GM19193 (cell line): Measurements from ENCODE around the gene RAB3C.

ENCODE experiments used
- POLR2A ChIP-seq: IDR thresholded peaks from 4 replicates; pipeline ENCODE4 v1.6.1; 2011; ENCODE audit not compliant: insufficient read depth, insufficient read length; ENCODE audit errors: extremely low read depth

Gene RAB3C

GRCh38 chr5:58746321-58746720, 163.4 kb downstream of the RAB3C start:
- no peak for TF ChIP-seq POLR2A

DNA sequence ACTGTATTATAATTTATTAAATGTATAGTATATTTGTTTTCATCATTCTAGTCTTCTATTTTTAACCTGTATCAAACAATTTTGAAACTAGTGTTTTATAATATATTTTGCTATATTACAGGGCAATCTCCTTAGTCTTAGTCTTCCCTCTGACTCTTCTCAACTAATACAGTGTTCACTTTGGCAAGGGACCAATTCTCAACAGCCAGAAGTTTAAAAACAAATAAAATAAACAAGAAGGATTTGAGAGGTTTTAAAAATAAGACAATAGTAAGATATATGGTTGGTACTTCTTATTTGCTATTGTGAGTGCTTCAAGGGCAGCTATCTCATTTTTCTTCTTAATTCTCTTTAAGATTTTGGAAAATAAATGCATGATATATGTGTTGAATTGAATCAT, 167.2 kb downstream of the RAB3C start:
- TF ChIP-seq POLR2A: no peak

- no peak for TF ChIP-seq POLR2A
Observed at GRCh38 chr5:58751222-58751837, 168.5 kb downstream of the RAB3C start.

GRCh38 chr5:58752104-58752503, 169.2 kb downstream of the RAB3C start:
- TF ChIP-seq POLR2A: no peak

GRCh38 chr5:58753446-58753845, 170.6 kb downstream of the RAB3C start:
- TF ChIP-seq POLR2A: no peak

DNA sequence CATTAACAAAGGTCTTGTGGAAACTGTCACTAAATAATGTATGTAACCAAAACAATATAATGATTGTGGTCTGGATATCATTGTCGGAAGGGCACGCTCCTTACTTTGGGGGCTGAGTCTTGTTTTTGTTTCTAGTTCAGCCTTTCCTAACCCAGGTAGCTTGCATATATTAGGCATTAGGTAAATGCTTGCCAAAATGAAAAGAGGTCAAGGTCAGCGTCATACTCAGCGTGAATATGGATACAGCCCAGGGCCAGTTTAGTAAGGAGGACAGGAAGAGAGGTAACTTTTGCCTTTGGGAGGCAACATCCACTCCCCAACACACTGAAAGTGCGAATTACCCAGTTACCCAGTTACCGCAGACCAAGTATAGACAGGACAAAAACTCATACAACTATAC, 171.4 kb downstream of the RAB3C start:
- TF ChIP-seq POLR2A: no peak

DNA sequence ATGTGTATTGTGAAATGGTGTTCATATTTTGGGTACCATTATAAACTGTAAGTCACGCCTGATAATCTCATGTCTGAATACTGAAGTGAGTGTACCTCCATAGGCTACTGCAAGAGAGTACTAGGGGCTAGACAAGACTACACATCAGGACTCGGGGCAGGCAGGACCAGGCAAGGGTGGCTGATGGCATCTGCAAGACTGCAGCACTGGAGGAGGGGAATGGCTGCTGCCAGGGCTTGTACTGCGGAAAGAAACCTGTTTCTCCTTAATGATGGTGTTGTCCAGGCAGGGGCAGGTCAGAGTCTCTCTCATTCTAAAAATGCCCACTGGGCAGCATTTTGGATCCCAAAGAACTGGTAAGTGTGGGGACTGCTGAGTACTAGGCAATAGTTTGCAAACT, 172.5 kb downstream of the RAB3C start:
- TF ChIP-seq POLR2A: no peak

DNA sequence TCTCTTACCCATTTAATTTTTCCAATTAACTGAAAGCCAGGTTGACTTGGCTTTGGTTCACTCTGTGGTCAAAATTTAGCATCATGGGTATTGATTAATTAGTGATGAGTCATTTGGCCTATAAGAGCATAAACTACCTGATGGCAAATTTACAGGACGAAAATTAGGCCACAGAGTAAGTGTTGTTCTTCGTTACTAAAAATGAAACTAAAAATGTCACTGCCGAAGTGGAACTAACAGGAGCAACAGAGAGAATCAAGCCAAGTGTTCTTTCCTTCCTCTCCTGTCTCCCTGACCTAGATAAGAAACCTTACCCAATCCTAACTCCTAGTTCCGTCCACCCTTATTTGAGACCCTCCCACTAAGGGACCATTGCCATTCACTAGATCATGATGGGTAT, 176.9 kb downstream of the RAB3C start:
- TF ChIP-seq POLR2A: no peak

GRCh38 chr5:58760222-58760621, 177.3 kb downstream of the RAB3C start:
- TF ChIP-seq POLR2A: no peak

DNA sequence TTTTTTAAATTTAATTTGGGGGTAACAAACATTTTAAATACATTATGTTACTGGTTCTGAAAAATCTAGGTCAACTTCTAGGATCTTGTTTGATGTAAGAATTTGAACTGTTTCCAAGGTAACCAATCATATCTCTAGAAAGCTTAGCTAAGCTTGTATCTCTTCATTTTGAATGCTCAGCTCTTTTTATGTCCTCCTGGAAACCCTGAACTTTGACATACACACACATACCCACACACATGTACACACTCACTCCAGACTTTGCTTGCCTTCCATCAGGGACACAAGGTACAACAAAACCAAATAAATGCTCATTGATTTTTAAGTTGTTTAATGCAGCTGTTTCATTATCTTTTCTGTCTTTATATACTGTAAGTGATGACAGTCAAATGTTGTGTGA, 178.5 kb downstream of the RAB3C start:
- TF ChIP-seq POLR2A: no peak

- TF ChIP-seq POLR2A: no peak
Observed at GRCh38 chr5:58763390-58763789, 180.5 kb downstream of the RAB3C start.

- TF ChIP-seq POLR2A: no peak
Observed at GRCh38 chr5:58764199-58764598, 181.3 kb downstream of the RAB3C start.

- TF ChIP-seq POLR2A: no peak
Observed at GRCh38 chr5:58765058-58765457, 182.2 kb downstream of the RAB3C start.

- TF ChIP-seq POLR2A: no peak
Observed at GRCh38 chr5:58767104-58767503, 184.2 kb downstream of the RAB3C start.

- TF ChIP-seq POLR2A: no peak
Observed at GRCh38 chr5:58770136-58770535, 187.3 kb downstream of the RAB3C start.

- no peak for TF ChIP-seq POLR2A
Observed at GRCh38 chr5:58771796-58772195, 188.9 kb downstream of the RAB3C start.
